Bronchial epithelial cell (primary cell): ENCODE measurements around the gene ADAM11. TPM values are rescaled to one million over a fixed set of nuclear protein-coding genes. Genes with fewer than 3 reads are reported as not detected.
A peak's percentile ranks its signal among the peaks of the same experiment; 100 is the strongest.

ENCODE experiments used
- DNase-seq: peaks from one replicate; pipeline ENCODE4 v3.0.0-alpha.2; 2010; ENCODE audit warnings: low read depth
- FAIRE-seq: peaks from 2 replicates; lab custom pipeline; 2011; peaks lifted over from hg19 to GRCh38; lab: Jason Lieb, UNC
- H3K27me3 ChIP-seq: 2 replicates; pipeline ENCODE4 v1.5.1; 2011; ENCODE audit warnings: low read length; ENCODE audit not compliant: control insufficient read depth, insufficient read depth
- H3K36me3 ChIP-seq: 2 replicates; pipeline ENCODE4 v1.5.1; 2011; ENCODE audit warnings: low read length; ENCODE audit not compliant: control insufficient read depth, insufficient read depth
- H3K4me3 ChIP-seq: 2 replicates; pipeline ENCODE4 v1.5.1; 2011; ENCODE audit warnings: mild to moderate bottlenecking, low read depth, low read length, control low read depth
- total RNA-seq: library from RNA; depleted of rRNA; stranded (reverse); fragments of >200 nt; gene quantifications from 2 replicates; pipeline ENCODE4 v1.2.1, GENCODE V29; 2014
- TF ChIP-seq, protein P1 (sequence below): IDR thresholded peaks from 2 replicates; pipeline ENCODE4 v1.5.1; 2011; ENCODE audit warnings: mild to moderate bottlenecking, moderate library complexity, low read length, control low read depth, inconsistent platforms; ENCODE audit not compliant: insufficient read depth, severe bottlenecking

The ADAM11 gene
- total RNA-seq, 1 donor from 2014 or later, result 0.53 TPM

DNA sequence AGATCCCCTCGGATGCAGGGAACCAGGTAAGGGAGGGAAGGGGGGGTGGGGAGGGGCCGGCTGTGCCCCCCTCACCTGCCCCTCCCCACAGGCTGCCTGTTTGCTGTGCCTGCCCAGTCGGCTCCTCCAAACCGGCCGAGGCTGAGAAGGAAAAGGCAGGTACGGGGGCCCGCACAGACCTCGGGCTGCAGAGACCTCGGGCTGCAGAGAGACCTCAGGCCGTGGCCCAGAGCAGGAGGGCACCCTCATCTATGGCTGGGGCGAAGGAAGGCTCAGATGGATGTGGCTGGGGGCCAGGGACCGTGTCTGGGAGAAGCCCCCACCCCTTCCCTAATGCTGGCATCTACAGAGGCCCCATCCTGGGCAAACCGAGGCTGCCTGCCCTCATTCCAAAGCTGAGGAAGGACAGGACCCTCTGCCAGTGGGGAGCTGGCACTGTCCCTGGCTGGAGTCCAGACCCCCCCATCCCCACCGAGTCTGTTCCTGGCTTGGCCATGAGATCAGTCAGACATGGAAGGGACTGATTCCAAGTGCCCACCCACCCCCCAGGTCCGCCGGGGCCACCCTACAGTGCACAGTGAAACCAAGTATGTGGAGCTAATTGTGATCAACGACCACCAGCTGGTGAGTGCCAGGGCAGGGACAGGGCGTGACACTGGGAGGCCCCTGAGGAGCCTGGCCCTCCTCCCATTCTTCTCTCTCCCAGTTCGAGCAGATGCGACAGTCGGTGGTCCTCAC, 13.7 kb downstream of the ADAM11 start:
- H3K4me3 ChIP-seq, result no peak overlapping the region
- peaks cover 7% of the 10 kb centered on the region for H3K27me3 ChIP-seq
- DNase-seq, result no peak
- no peaks in the 10 kb centered on the region for H3K36me3 ChIP-seq
- no peak for FAIRE-seq
- TF ChIP-seq, protein P1, sequence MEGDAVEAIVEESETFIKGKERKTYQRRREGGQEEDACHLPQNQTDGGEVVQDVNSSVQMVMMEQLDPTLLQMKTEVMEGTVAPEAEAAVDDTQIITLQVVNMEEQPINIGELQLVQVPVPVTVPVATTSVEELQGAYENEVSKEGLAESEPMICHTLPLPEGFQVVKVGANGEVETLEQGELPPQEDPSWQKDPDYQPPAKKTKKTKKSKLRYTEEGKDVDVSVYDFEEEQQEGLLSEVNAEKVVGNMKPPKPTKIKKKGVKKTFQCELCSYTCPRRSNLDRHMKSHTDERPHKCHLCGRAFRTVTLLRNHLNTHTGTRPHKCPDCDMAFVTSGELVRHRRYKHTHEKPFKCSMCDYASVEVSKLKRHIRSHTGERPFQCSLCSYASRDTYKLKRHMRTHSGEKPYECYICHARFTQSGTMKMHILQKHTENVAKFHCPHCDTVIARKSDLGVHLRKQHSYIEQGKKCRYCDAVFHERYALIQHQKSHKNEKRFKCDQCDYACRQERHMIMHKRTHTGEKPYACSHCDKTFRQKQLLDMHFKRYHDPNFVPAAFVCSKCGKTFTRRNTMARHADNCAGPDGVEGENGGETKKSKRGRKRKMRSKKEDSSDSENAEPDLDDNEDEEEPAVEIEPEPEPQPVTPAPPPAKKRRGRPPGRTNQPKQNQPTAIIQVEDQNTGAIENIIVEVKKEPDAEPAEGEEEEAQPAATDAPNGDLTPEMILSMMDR, result no peak

DNA sequence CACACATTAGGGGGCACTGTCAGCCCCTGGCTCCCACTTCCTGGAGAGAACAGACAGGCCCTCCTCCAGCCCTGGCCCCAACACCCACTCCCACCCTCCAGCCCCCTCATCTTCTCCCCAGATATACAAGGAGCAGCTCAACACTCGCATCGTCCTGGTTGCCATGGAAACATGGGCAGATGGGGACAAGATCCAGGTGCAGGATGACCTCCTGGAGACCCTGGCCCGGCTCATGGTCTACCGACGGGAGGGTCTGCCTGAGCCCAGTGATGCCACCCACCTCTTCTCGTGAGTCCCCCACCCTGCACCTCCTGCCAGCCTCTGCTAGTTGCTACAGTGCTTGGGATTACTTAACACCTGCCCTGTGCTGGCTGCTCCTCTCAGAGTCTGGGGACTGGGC, 14.4 kb downstream of the ADAM11 start:
- no peak for DNase-seq
- no peak for FAIRE-seq
- Histone ChIP-seq H3K36me3 (no peaks in the 10 kb centered on the region), H3K27me3 (peaks cover 7% of the 10 kb centered on the region), H3K4me3 (no peak overlapping the region)
- TF ChIP-seq, protein P1, result no peak

DNA sequence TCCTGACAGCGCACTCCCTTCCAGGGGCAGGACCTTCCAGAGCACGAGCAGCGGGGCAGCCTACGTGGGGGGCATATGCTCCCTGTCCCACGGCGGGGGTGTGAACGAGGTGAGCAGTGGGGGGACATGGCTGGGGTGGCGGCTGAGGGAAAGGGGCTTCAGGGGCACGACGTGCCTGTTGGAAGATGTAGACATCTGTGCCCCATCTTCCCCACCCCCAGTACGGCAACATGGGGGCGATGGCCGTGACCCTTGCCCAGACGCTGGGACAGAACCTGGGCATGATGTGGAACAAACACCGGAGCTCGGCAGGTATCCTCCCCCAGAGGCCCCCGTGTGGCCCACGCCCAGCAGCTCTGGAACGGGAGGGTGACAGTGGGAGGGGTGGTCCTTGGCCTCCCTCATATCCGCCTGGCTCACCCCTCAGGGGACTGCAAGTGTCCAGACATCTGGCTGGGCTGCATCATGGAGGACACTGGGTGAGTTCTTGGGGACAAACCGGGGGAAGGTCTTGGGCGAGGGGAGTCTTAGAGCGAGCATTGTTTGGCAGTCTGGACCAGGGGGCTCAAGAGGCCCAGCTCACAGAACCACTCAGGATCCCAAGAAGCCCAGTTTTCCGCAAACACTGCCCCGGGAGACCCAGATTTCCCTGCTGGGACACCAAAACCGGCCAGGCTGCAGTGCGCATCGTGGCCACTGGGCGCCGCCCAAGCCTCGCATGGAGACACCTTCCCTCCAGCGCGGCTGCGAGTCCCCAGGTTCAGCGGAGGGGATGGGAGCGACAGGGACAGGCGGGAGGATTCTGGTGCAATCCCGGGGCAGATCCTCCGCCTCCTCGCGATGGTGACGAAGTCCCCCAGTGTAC, 15.7 kb downstream of the ADAM11 start:
- FAIRE-seq, result peak; percentile 75
- peak; percentile 57 for DNase-seq
- peaks cover 4% of the 10 kb centered on the region for H3K27me3 ChIP-seq
- TF ChIP-seq, protein P1, result peak; percentile 99
- H3K36me3 ChIP-seq, result no peaks in the 10 kb centered on the region
- H3K4me3 ChIP-seq, result peak overlapping the region; percentile 59

DNA sequence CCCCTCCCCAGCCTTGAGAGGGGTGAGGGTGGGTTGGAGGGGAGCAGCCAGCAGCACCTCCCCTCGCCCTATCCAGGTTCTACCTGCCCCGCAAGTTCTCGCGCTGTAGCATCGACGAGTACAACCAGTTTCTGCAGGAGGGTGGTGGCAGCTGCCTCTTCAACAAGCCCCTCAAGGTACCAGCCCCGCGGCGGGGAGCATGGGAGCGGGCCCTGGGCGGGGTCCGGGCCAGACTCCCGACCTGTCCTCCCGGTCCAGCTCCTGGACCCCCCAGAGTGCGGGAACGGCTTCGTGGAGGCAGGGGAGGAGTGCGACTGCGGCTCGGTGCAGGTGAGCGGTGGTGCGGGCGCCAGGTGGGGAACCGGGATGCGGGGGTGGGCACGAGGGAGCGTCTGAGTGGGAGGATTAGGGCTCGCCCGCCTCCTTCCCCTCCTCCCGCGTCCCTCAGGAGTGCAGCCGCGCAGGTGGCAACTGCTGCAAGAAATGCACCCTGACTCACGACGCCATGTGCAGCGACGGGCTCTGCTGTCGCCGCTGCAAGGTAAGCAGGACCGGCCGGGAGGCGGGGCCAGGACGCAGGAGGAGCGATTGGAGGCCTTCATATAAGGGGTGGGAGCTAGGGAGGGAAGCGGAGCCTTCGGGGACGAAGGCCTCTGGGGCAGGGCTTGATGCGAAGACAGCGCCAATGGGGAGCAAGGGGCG, 16.5 kb downstream of the ADAM11 start:
- H3K27me3 ChIP-seq, result peaks cover 4% of the 10 kb centered on the region

More for the DNA sequence above, 16.5 kb downstream of the ADAM11 start:
- TF ChIP-seq, protein P1, result no peak
- Histone ChIP-seq H3K4me3 (peak overlapping the region; percentile 59), H3K36me3 (no peaks in the 10 kb centered on the region)
- peak; percentile 96 for DNase-seq
- peak; percentile 73 for FAIRE-seq
